ENCODE measurements around the gene TUT7.
"Not testable (repeated sequence)": the region's sequence is repeated elsewhere in the genome, so short reads cannot be mapped to it uniquely, and the experiment has no call there.

Gene TUT7

GRCh38 chr9:86318187-86318586 lies 36.0 kb downstream of the TUT7 start:
- Histone ChIP-seq H3F3A (ENCODE audit: insufficient read depth) (no peaks in the 10 kb centered on the region), H2AFZ (ENCODE audit: low read depth, low read length, severe bottlenecking) (no peak overlapping the region), H3K9ac (ENCODE audit: low read length) (no peak overlapping the region), H3K27ac (ENCODE audit: low read depth, low read length) (no peak overlapping the region), H3K9me3 (ENCODE audit: insufficient read depth, low read length) (no peaks in the 10 kb centered on the region), H3K27me3 (ENCODE audit: low read length) (no peaks in the 10 kb centered on the region), H3K4me2 (ENCODE audit: low read depth, low read length, poor library complexity, severe bottlenecking) (no peak overlapping the region), H3K36me3 (ENCODE audit: low read length) (peaks cover 77% of the 10 kb centered on the region), H3K4me3 (ENCODE audit: insufficient read depth, low read length, poor library complexity, severe bottlenecking) (no peak overlapping the region), H3K9me2 (replicated peaks; ENCODE audit: insufficient read depth, low read length) (no peaks in the 10 kb centered on the region), H3K79me2 (ENCODE audit: insufficient read depth, low read length) (no peaks in the 10 kb centered on the region), H4K20me1 (ENCODE audit: low read depth, low read length) (no peaks in the 10 kb centered on the region)
- TF ChIP-seq EZH2phosphoT487 (conservative IDR thresholded peaks at IDR 0.05; ENCODE audit: low read length) = no peak
- TF ChIP-seq CTCF (IDR thresholded peaks at IDR 0.05; ENCODE audit: insufficient read depth, low read length, poor library complexity, severe bottlenecking) = no peak

- TF ChIP-seq EZH2phosphoT487 (conservative IDR thresholded peaks at IDR 0.05; ENCODE audit: low read length) = no peak
- no peak for TF ChIP-seq CTCF (IDR thresholded peaks at IDR 0.05; ENCODE audit: insufficient read depth, low read length, poor library complexity, severe bottlenecking)
- Histone ChIP-seq H3K9ac (ENCODE audit: low read length) (no peak overlapping the region), H3K27ac (ENCODE audit: low read depth, low read length) (no peak overlapping the region), H3K9me2 (replicated peaks; ENCODE audit: insufficient read depth, low read length) (no peaks in the 10 kb centered on the region), H3K9me3 (ENCODE audit: insufficient read depth, low read length) (no peaks in the 10 kb centered on the region), H3K27me3 (ENCODE audit: low read length) (no peaks in the 10 kb centered on the region), H2AFZ (ENCODE audit: low read depth, low read length, severe bottlenecking) (no peak overlapping the region), H3K4me3 (ENCODE audit: insufficient read depth, low read length, poor library complexity, severe bottlenecking) (no peak overlapping the region), H3K36me3 (ENCODE audit: low read length) (peaks cover 66% of the 10 kb centered on the region), H3K79me2 (ENCODE audit: insufficient read depth, low read length) (no peaks in the 10 kb centered on the region), H3K4me2 (ENCODE audit: low read depth, low read length, poor library complexity, severe bottlenecking) (no peak overlapping the region), H4K20me1 (ENCODE audit: low read depth, low read length) (no peaks in the 10 kb centered on the region), H3F3A (ENCODE audit: insufficient read depth) (no peaks in the 10 kb centered on the region)
Measured at GRCh38 chr9:86315078-86315477, 39.1 kb downstream of the TUT7 start.

GRCh38 chr9:86312959-86313358 lies 41.3 kb downstream of the TUT7 start:
- H3K9me3 ChIP-seq (ENCODE audit: insufficient read depth, low read length); H3K4me3 ChIP-seq (ENCODE audit: insufficient read depth, low read length, poor library complexity, severe bottlenecking); H3K27ac ChIP-seq (ENCODE audit: low read depth, low read length); H4K20me1 ChIP-seq (ENCODE audit: low read depth, low read length); H3K27me3 ChIP-seq (ENCODE audit: low read length); H3K79me2 ChIP-seq (ENCODE audit: insufficient read depth, low read length); H3K9me2 ChIP-seq (replicated peaks; ENCODE audit: insufficient read depth, low read length); H3K9ac ChIP-seq (ENCODE audit: low read length); H3F3A ChIP-seq (ENCODE audit: insufficient read depth); H3K4me2 ChIP-seq (ENCODE audit: low read depth, low read length, poor library complexity, severe bottlenecking); H2AFZ ChIP-seq (ENCODE audit: low read depth, low read length, severe bottlenecking): not testable (repeated sequence)
- peaks cover 67% of the 10 kb centered on the region for H3K36me3 ChIP-seq (ENCODE audit: low read length)

- TF ChIP-seq CTCF (IDR thresholded peaks at IDR 0.05; ENCODE audit: insufficient read depth, low read length, poor library complexity, severe bottlenecking) (no peak), EZH2phosphoT487 (conservative IDR thresholded peaks at IDR 0.05; ENCODE audit: low read length) (no peak)
- no peaks in the 10 kb centered on the region for H3K9me2 ChIP-seq (replicated peaks; ENCODE audit: insufficient read depth, low read length)
- H2AFZ ChIP-seq (ENCODE audit: low read depth, low read length, severe bottlenecking) = no peak overlapping the region
- H4K20me1 ChIP-seq (ENCODE audit: low read depth, low read length) = no peaks in the 10 kb centered on the region
- no peaks in the 10 kb centered on the region for H3K9me3 ChIP-seq (ENCODE audit: insufficient read depth, low read length)
- H3F3A ChIP-seq (ENCODE audit: insufficient read depth) = no peaks in the 10 kb centered on the region
- peaks cover 52% of the 10 kb centered on the region for H3K36me3 ChIP-seq (ENCODE audit: low read length)
- no peak overlapping the region for H3K4me2 ChIP-seq (ENCODE audit: low read depth, low read length, poor library complexity, severe bottlenecking)
- no peak overlapping the region for H3K27ac ChIP-seq (ENCODE audit: low read depth, low read length)
- H3K27me3 ChIP-seq (ENCODE audit: low read length) = no peaks in the 10 kb centered on the region
- no peak overlapping the region for H3K4me3 ChIP-seq (ENCODE audit: insufficient read depth, low read length, poor library complexity, severe bottlenecking)
- no peaks in the 10 kb centered on the region for H3K79me2 ChIP-seq (ENCODE audit: insufficient read depth, low read length)
- H3K9ac ChIP-seq (ENCODE audit: low read length) = no peak overlapping the region
Measured at GRCh38 chr9:86308687-86309086, 45.5 kb downstream of the TUT7 start.

Measured in SU-DHL-6 (cell line).